ENCODE results near the gene RASGEF1C. TPM values are rescaled to one million over a fixed set of nuclear protein-coding genes. Genes with fewer than 3 reads are reported as not detected.

Gene RASGEF1C
- total and polyA plus RNA-seq, 7 donors: 0.35 to 4.2 (median 1.1) TPM; not detected in 2

GRCh38 chr5:180159756-180160155, 49.3 kb downstream of the RASGEF1C start:
- intact Hi-C loops (cut with DNase I): no loop called here
- no peak overlapping the region for H3K4me3 ChIP-seq
- no peaks in the 10 kb centered on the region for H3K36me3 ChIP-seq
- H3K4me1 ChIP-seq: no peaks in the 10 kb centered on the region
- no peak overlapping the region for H3K27ac ChIP-seq
- TF ChIP-seq EP300 (IDR thresholded peaks at IDR 0.05) (no peak), POLR2A (IDR thresholded peaks at IDR 0.05) (no peak), POLR2AphosphoS5 (IDR thresholded peaks at IDR 0.05) (no peak), CTCF (IDR thresholded peaks at IDR 0.05) (no peak)
- DNase-seq: peak; percentile 27
- WGBS, 2 donors: 50 to 62% methylated on average over 8 of the region's 8 CpGs
- peaks cover 0 to 6% (median 5%) of the 10 kb centered on the region in 3 donors for H3K27me3 ChIP-seq
- peaks cover 0 to 3% (median 0%) of the 10 kb centered on the region in 4 donors for H3K9me3 ChIP-seq

- peak; percentile 28 for DNase-seq
- WGBS, 2 donors: 91% methylated on average over 6 of the region's 6 CpGs
- Histone ChIP-seq H3K27me3 (peaks cover 0 to 6% (median 5%) of the 10 kb centered on the region in 3 donors), H3K36me3 (no peaks in the 10 kb centered on the region), H3K4me3 (no peak overlapping the region), H3K27ac (no peak overlapping the region), H3K9me3 (no peaks in the 10 kb centered on the region), H3K4me1 (no peaks in the 10 kb centered on the region)
- intact Hi-C loops (cut with DNase I): no loop called here
- TF ChIP-seq EP300 (IDR thresholded peaks at IDR 0.05) (no peak), CTCF (IDR thresholded peaks at IDR 0.05) (no peak), POLR2A (IDR thresholded peaks at IDR 0.05) (no peak), POLR2AphosphoS5 (IDR thresholded peaks at IDR 0.05) (no peak)
Measured at GRCh38 chr5:180157866-180158265, 51.1 kb downstream of the RASGEF1C start.

GRCh38 chr5:180156141-180156540, 52.9 kb downstream of the RASGEF1C start:
- intact Hi-C loops (cut with DNase I): no loop called here
- DNase-seq: peak; percentile 42
- WGBS, 2 donors: 89 to 90% methylated on average over 10 of the region's 10 CpGs

GRCh38 chr5:180155365-180155926, 53.6 kb downstream of the RASGEF1C start:
- no peaks in the 10 kb centered on the region for H3K9me3 ChIP-seq
- no peaks in the 10 kb centered on the region for H3K36me3 ChIP-seq
- TF ChIP-seq EP300 (IDR thresholded peaks at IDR 0.05) (no peak), POLR2A (IDR thresholded peaks at IDR 0.05) (no peak), POLR2AphosphoS5 (IDR thresholded peaks at IDR 0.05) (no peak), CTCF (IDR thresholded peaks at IDR 0.05) (no peak)
- DNase-seq: peak; percentile 40
- H3K27me3 ChIP-seq: no peaks in the 10 kb centered on the region
- no peaks in the 10 kb centered on the region for H3K4me1 ChIP-seq
- 83 to 84% methylated on average over 17 of the region's 17 CpGs for WGBS, 2 donors
- H3K4me3 ChIP-seq: no peak overlapping the region
- no peak overlapping the region for H3K27ac ChIP-seq
- intact Hi-C loops (cut with DNase I): no loop called here

More at GRCh38 chr5:180156141-180156540, 52.9 kb downstream of the RASGEF1C start:
- Histone ChIP-seq H3K4me1 (no peaks in the 10 kb centered on the region), H3K27ac (no peak overlapping the region), H3K36me3 (no peaks in the 10 kb centered on the region), H3K9me3 (no peaks in the 10 kb centered on the region), H3K27me3 (no peaks in the 10 kb centered on the region), H3K4me3 (no peak overlapping the region)
- TF ChIP-seq CTCF (IDR thresholded peaks at IDR 0.05) (no peak), EP300 (IDR thresholded peaks at IDR 0.05) (no peak)

- no peaks in the 10 kb centered on the region for H3K27me3 ChIP-seq
- H3K27ac ChIP-seq: no peak overlapping the region
- H3K4me3 ChIP-seq: no peak overlapping the region
- TF ChIP-seq EP300 (IDR thresholded peaks at IDR 0.05) (no peak), CTCF (IDR thresholded peaks at IDR 0.05) (no peak), POLR2AphosphoS5 (IDR thresholded peaks at IDR 0.05) (no peak), POLR2A (IDR thresholded peaks at IDR 0.05) (no peak)
- H3K36me3 ChIP-seq: no peaks in the 10 kb centered on the region
- no peaks in the 10 kb centered on the region for H3K4me1 ChIP-seq
- WGBS, 2 donors: 88 to 96% methylated on average over 5 of the region's 5 CpGs
- intact Hi-C loops (cut with DNase I): no loop called here
- DNase-seq: peak; percentile 53
- no peaks in the 10 kb centered on the region for H3K9me3 ChIP-seq
Measured at GRCh38 chr5:180154821-180155364, 54.1 kb downstream of the RASGEF1C start.
